ENCODE results near the gene CATSPER1.

The CATSPER1 gene

DNA sequence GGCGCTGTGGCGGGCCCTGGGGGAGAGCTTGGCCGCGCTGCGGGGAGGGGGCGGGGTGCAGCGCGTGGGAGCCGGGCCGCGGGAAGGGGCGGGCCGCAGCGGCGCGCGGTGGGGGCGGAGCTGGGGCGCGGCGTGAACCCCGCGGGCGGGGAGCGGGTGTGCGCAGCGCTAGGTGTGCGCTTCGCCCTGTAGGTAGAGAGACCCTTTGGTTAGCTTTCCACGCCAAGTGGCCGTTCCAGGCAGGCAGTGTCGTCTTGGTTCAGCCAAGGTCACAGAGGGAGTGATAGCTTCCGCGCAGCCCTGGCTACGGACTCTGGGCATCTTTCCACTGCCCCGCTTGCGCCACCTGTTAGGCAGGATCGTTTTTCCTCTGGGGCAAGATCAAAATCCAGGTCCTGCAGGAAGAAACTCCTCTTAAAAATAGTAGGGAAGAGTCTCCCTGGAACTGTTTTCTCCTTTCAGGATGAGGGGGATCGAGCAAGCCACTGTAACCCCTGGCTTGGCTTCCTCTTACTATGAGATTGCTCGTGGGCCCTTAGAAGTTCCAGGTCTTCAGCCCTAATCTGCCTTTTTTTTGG is 23.5 kb downstream of the CATSPER1 start:
- peak in 1 of 2 donors; percentile 32 for DNase-seq (ENCODE audit: low read depth in 2 of 2)

DNA sequence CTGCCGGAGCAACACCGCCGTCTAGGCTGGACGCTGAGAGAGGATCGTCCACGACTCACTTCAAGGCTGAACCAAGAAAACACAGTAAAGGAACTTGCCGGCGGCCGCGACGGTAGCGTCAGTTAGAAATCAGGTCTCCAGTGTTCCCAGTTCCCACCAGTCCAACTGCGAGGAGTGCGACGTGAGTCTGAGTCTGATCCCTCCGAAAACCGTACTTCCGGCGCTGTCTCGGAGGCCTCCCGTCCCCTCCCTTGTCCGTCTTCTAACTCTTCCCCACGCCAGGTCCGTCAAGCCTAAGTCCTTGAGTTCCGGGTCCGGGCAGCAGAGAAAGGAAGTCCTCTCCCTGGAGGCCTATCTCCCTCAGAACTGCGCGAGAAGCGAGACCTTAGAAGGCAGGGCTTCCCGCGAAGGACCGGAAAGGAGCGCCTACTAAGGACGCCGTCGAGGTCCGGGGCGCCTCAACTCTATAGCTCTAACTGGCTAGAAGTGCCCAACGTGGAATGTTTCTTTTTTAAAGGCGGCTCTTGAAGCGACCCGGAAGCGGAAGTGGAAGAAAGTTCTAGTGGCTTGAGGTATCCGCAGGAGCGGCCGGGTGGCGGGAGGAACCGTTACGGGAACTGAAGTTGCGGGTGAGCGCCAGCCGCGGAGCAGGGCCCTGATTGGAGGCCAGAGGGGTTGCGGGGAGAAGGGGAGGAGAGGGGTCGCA is 24.2 kb downstream of the CATSPER1 start, which contains the start of the genes BANF1 and EIF1AD:
BANF1 (plus strand) TSS at position 562 of the 706 bp plus-strand sequence. CDS start 748 bp downstream, outside the sequence.
EIF1AD (minus strand) TSS at position 216 of the 706 bp plus-strand sequence. CDS start 1,768 bp downstream, outside the sequence.
- DNase-seq (ENCODE audit: low read depth in 2 of 2): peak; percentile 70 to 74

DNA sequence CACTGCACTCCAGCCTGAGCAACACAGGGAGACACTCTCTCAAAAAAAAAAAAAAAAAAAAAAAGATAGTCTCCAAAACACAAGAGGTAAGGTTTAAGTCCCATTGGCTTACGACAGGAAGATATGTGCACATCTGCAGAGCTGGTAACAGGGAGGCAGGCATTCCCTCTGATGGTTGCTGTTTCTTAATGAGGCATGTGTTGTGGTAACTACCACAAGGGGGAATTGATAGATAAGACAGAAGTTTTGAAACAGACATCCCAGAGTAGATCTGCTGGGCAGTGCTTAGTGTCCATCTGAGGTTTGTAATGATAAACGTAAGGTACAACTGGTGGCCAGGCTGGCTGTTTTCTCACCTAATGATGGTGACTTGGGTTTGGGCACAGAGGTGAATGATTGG is 29.0 kb downstream of the CATSPER1 start:
- DNase-seq (ENCODE audit: low read depth in 2 of 2): no peak

DNA sequence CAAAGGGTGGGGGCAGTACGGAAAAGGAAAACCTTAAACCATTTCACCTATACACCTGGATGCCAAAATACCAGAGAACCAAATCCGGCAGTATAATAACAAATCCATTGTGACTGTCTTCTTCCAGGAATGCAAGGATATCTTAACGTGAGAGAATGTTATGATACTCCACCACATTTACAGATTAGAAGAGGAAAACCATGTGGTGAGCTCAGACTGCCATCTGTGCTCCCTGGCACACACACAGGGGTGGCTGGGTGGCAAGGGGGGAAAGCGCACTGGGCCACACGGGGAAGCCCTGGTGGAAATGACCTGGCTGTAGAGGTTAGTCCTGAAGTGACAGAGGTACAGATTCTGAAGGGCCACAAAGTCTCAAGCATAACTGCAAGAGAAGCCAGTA is 34.2 kb downstream of the CATSPER1 start:
- DNase-seq (ENCODE audit: low read depth in 2 of 2): no peak

DNA sequence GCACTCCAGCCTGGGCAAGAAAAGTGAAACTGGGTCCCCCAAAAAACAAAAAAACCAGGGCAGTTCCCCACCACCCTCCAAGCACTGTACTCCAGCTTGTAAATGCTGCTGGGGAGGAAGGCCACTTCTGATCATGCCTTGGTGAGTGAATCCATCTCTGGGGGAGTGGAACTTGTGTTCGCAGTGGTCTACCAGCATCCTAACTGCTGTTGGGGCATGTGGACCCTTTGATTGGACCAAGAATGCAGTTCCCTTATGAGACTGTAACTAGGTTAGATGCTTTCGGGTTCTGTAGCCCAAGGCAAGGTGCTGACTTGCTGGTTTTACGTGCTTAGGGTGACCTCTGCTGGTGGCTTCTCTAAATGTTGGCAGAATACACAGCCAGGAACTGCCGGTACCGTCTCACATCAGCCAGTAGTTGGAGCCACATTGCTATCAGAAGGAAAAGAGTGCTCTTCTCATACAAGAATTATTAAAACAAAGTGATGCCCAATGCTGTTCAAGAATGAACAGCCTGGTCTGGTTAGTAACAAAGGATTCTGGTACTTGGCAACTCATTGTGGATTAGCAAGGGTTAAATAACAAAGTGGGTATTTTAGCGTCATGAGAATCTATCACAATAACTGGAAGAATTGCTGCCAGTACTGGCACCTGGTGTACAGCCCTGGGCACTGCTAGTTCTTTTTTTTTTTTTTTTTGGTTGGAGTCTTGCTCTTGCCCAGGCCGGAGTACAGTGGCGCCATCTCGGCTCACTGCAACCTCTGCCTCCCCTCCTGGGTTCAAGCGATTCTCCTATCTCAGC is 37.3 kb downstream of the CATSPER1 start:
- DNase-seq (ENCODE audit: low read depth in 2 of 2): peak; percentile 79 to 85

DNA sequence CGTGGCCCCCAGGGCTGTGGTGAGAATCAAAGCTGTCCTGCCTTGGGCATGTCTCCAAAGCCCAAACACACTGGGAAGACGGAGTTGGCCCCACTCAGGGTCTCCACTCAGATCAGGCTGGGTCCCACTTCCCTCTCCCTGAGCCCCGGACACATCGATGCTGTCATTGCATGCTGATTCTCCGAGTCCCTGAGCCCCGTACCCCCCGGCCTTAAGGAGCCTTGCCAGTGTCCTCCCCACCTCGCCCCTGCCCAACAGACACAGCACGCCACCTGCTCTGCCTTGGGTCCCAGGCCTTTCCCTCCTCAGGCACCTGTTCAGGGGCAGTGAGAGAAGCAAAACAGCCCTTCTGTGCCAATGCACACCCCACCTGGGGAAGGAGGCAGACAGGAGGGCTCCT is 38.9 kb downstream of the CATSPER1 start:
- DNase-seq (ENCODE audit: low read depth in 2 of 2): no peak

GRCh38 chr11:65983589-65983987 is 42.7 kb downstream of the CATSPER1 start:
- DNase-seq (ENCODE audit: low read depth in 2 of 2): no peak

DNA sequence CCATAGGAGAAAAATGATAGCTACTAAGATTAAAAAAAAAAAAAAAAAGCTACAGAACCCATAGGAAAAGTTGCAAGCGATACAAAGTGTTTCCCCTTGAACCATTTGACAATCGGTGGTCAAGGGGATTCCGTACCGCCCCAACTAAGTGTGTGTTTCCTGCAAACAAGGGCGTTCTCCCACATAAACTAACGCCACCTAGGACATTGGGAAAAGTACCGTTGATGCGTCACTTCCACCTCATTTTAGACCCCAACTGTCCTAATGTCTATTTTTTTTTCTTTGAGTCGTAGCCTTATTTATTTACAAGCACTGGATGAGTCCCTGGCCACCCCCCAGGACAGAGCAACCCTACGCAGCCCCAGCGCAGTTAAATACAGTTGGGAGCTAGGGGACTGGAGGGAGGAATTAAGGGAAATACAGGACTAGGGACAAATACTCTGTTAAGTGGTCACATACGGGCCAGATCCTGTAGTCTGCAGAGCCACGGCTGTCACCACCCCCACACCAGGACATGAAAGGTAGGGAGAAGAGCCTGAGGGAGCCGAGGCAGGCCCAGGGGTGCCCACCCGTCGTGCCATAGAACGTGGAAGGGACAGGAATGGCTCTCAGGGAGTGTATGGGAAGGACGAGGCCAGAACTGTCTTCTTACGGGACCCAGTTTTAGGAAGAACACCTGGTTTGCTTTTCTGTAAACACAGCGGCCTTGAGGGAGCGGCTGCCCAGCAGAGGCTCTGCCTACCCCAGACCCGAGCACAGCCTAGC is 43.3 kb downstream of the CATSPER1 start:
- no peak for DNase-seq (ENCODE audit: low read depth in 2 of 2)

DNA sequence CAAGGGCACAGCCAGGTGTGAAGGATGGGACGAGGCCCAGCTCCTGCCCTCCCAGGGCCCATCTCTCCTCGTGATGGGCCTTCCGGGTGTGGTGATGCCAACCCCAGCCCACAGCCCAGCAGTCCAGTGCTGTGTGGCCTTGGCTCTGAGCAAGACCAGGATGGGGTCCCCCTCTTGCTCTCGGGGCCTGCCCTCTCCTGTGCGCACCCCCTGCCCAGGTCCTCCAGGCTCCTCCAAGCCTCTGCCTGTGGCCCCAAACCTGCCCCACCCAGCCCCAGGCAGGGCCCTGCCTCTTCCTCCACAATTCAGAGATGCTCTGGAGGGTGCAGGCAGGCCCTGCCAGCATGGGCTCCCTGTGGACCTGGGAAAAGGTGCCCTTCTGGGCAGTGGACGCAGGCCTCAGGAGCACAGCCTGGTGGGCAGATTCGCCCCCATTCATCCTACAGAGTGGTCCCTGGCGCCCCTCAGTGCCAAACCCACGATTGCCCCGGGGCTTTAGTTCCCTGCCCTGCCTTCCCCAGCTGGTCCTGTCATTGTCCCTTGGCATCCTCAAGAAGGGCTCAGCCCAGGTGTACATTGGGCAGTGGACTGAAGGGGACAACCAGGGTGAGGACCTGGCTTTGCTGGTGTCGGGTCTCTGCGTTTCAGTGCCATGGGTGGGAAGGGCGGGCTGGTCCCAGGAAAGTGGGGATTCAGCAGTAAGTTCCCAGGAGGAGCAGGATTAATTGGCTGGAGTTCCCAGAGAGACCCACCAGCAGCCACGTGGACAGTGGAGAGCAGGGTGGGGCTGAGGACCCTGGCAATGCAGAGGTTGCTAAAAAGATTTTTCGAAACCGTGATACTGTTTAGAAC is 44.1 kb downstream of the CATSPER1 start:
- DNase-seq (ENCODE audit: low read depth in 2 of 2): no peak

- DNase-seq (ENCODE audit: low read depth in 2 of 2): no peak
Observed at GRCh38 chr11:65981101-65981740, 45.1 kb downstream of the CATSPER1 start.

DNA sequence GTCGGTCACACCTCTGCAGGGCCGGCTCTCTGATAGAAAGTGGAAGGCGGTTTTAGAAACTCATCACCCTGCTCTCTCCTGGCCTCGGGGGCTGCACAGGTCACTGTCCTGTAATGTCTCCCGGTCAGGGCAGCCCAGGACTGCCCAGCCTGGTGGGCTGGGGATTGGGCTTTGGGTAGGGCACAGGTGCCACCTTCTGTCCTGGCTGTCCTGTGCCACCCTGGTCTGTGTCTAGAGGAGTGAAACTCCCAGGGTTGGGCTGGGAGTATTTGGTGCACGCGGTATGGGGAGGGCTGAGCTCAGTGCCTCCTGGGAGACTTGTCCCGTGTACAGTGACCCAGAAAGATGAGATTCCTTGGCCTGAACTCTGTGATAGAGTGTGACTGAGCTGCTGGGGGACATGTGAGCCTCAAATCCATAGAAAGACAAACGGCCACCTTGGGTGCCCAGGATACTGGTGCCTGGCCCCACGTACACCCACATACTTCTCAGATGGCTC is 47.0 kb downstream of the CATSPER1 start:
- DNase-seq (ENCODE audit: low read depth in 2 of 2): no peak

- no peak for DNase-seq (ENCODE audit: low read depth in 2 of 2)
Observed at GRCh38 chr11:65978391-65979238, 47.7 kb downstream of the CATSPER1 start.

DNA sequence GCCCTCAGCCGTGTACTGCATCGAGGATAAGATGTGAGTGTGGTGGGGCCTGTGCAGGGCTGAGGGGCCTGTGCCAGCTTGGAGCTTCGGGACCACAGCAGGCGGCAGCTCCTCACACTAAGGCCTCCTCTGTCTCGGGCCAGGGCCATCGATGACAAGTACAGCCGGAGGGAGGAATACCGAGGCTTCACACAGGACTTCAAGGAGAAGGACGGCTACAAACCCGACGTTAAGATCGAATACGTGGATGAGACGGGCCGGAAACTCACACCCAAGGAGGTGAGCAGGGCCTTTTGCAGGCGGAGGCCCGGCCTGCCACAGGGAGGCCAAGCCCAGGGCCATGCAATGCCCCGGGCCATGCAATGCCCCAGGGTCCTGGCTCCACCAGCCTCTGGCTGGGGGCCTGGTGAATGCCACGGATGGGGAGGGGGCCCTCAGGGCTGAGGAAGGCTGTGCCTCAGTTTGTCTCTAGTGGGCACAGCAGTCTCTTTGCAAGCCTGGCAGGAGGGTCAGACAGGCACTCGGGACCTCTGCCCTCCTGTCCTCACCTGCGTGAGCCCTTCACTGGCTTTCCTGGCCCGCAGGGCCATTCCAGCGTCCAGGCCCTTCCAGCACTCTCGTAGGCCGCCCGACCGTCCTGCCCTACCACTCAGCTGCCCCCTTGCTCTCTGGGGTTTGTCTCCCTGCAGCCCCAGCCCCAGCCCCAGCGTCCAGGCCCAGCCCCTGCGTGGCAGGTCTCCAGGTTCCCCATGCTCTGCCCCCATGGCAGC is 48.5 kb downstream of the CATSPER1 start:
- DNase-seq (ENCODE audit: low read depth in 2 of 2): no peak

DNA sequence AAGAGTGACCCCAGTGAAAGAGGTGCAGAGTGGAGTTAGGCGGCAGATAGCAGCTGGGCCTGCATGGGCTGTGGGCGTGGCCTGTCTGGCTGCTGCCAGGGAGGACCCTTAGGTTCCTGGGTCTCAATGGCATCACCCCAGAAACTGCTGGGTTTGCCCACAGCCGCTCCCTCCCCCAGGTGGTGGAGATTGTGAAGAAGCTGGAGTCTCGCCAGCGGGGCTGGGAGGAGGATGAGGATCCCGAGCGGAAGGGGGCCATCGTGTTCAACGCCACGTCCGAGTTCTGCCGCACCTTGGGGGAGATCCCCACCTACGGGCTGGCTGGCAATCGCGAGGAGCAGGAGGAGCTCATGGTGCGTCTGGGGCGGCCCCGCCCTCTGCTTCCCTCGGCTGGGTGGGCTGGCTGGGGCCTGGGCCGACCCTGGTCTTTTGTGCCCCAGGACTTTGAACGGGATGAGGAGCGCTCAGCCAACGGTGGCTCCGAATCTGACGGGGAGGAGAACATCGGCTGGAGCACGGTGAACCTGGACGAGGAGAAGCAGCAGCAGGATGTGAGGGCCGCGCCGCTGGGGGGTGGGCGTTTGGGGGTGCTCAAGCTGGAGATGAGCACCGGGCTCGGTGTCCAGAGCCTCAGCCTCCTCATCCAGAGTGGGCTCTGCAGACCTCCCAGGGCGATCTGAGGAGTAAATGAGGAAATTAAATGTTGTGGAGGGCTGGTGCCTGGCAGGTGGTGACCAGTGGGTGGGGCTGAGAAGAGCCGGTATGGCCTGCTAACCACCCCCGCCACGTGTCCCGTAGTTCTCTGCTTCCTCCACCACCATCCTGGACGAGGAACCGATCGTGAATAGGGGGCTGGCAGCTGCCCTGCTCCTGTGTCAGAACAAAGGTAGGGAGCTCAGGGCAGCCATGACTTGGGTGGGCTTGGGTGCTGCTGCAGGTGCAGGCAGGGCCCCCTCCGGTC is 49.8 kb downstream of the CATSPER1 start:
- no peak for DNase-seq (ENCODE audit: low read depth in 2 of 2)

DNA sequence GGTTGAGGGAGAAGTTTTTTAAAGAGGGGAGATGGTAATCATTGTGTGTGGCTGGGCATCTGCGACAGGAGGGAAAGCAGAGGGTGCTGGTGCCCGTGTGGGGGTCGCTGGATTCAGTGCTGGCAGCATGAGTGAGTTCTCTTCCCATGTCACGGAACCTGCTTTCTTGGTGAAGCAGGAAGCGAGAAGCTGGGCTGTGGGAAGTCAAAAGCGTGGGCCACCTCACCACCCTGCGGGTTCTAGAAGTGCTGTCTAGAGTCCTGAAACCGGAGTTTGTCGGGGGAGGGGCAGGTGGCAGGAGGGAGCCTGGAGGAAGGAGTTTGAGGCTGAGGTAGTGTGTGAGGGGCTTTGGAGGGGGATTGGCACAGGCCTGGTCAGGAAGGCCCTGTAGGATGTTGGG is 50.5 kb downstream of the CATSPER1 start:
- no peak for DNase-seq (ENCODE audit: low read depth in 2 of 2)

GRCh38 chr11:65973439-65974110 is 52.7 kb downstream of the CATSPER1 start:
- DNase-seq (ENCODE audit: low read depth in 2 of 2): no peak

GRCh38 chr11:65972116-65972515 is 54.2 kb downstream of the CATSPER1 start:
- DNase-seq (ENCODE audit: low read depth in 2 of 2): no peak

Data from stimulated activated CD4-positive, alpha-beta T cell treated with anti-CD3 and anti-CD28 coated beads, Interleukin-1b, Interleukin-23, amount 100 ng/mL, for 1 hour (primary cell).